GM20000 (cell line): ENCODE data around the gene IL1F10.

Experiments used
- DNase-seq: peaks from one replicate; pipeline ENCODE4 v3.0.0; 2012; ENCODE audit warnings: low spot score
- TF ChIP-seq, protein P1 (sequence below): IDR thresholded peaks from 2 replicates; pipeline ENCODE4 v1.5.1; 2012; ENCODE audit warnings: mild to moderate bottlenecking, control low read depth; ENCODE audit errors: extremely low read depth, missing control alignments

IL1F10 gene

GRCh38 chr2:113104054-113104611, 36.4 kb downstream of the IL1F10 start:
- TF ChIP-seq, protein P1, sequence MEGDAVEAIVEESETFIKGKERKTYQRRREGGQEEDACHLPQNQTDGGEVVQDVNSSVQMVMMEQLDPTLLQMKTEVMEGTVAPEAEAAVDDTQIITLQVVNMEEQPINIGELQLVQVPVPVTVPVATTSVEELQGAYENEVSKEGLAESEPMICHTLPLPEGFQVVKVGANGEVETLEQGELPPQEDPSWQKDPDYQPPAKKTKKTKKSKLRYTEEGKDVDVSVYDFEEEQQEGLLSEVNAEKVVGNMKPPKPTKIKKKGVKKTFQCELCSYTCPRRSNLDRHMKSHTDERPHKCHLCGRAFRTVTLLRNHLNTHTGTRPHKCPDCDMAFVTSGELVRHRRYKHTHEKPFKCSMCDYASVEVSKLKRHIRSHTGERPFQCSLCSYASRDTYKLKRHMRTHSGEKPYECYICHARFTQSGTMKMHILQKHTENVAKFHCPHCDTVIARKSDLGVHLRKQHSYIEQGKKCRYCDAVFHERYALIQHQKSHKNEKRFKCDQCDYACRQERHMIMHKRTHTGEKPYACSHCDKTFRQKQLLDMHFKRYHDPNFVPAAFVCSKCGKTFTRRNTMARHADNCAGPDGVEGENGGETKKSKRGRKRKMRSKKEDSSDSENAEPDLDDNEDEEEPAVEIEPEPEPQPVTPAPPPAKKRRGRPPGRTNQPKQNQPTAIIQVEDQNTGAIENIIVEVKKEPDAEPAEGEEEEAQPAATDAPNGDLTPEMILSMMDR: no peak
- DNase-seq: no peak

GRCh38 chr2:113105047-113105785, 37.4 kb downstream of the IL1F10 start:
- TF ChIP-seq, protein P1: no peak
- no peak for DNase-seq

DNA sequence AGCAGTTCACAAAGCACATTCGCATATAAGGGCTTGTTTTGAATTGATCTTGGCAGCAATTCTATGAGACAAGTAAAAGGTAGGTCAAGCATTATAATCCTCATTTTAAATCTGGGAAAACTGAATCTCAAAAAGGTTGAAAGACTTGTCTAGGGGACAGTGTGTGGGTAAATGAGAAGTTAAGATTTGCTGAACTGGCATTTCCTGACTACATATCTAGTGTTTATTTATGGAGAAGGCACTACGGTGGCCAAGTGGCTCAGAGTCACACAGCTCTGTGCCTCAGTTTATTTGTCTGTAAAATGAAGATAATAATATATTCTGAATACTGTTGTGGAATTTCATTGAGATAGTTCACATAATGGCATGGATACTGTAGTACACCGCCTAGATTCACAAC, 43.4 kb downstream of the IL1F10 start:
- TF ChIP-seq, protein P1: no peak
- DNase-seq: no peak

- TF ChIP-seq, protein P1: no peak
- no peak for DNase-seq
These were observed 44.1 kb downstream of the IL1F10 start for GRCh38 chr2:113111823-113112287.

DNA sequence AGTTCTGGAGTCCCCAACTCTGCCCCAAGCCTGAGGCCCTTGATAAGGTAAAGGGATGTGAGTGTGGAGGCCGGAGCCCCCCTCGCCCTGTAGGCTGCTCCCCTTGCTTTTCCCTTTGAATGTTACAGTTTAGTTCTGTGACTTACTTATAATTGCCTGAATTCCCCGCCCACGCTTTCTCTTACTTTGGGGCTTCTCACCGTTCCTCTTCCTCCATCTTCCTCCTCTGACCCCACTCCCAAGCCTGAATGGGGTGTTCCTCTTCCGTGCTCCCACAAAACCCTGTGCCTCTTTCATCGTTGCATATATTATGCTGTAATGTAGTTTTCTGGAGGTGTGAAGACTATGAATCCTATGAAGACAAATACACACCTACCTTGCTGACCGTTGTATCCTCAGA, 44.7 kb downstream of the IL1F10 start:
- TF ChIP-seq, protein P1: no peak
- no peak for DNase-seq

DNA sequence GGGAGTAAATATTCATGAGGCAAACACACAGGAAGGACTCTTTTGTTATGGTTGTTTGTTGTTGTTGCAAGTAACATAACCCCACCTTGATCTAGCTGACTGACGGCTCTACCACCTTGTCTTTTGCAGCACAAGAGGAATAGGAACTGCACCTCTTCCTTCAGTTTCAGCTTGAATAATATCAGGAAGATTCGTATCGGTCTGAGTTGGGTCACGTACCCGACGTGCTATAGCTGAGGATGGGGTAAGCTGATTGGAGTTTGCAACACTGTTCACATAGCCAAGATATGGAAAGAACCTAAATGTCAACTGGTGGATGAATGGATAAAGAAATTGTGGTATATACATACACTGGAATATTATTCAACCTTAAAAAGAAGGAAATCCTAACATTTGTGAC, 45.1 kb downstream of the IL1F10 start:
- DNase-seq: no peak
- TF ChIP-seq, protein P1: no peak

- TF ChIP-seq, protein P1: no peak
- DNase-seq: no peak
These were observed 46.0 kb downstream of the IL1F10 start for GRCh38 chr2:113113807-113114206.
